ENCODE data around the gene CDKN2B-AS1. TPM values are rescaled to one million over a fixed set of nuclear protein-coding genes. Genes with fewer than 3 reads are reported as not detected.
A peak's percentile ranks its signal among the peaks of the same experiment; 100 is the strongest.

CDKN2B-AS1 gene
- total RNA-seq, 1 experiment from 2014 or later: 0.24 TPM

DNA sequence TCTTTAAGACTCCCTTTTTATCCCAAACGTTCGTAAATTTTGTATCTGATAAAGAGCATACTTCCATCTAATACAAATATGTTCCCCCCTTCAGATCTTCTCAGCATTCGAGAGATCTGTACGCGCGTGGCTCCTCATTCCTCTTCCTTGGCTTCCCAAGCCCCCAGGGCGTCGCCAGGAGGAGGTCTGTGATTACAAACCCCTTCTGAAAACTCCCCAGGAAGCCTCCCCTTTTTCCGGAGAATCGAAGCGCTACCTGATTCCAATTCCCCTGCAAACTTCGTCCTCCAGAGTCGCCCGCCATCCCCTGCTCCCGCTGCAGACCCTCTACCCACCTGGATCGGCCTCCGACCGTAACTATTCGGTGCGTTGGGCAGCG, 20.3 kb upstream of the CDKN2B-AS1 start:
- ChIA-PET POLR2A (no interaction called here), CTCF (interaction anchor here (1.0 kb wide), 1 partner anchor 34 kb away, joined by 3 read pairs; the partner anchor contains the start of gene CDKN2B)
- DNase-seq (ENCODE audit: low spot score) (no peak), ATAC-seq (no peak)
- H3K9me3 Mint-ChIP-seq: no peaks in the 10 kb centered on the region
- no peak for TF ChIP-seq NFYB (CRISPR knock-in tag; conservative IDR thresholded peaks at IDR 0.05; ENCODE audit: low read depth)
- TF ChIP-seq ZNF423 (CRISPR knock-in tag; IDR thresholded peaks at IDR 0.05): no peak; the same call in 1 of the 2 replicates
- no peak for TF ChIP-seq MXD4 (CRISPR knock-in tag; IDR thresholded peaks at IDR 0.05; ENCODE audit: borderline replicate concordance)
- TF ChIP-seq, protein P1, sequence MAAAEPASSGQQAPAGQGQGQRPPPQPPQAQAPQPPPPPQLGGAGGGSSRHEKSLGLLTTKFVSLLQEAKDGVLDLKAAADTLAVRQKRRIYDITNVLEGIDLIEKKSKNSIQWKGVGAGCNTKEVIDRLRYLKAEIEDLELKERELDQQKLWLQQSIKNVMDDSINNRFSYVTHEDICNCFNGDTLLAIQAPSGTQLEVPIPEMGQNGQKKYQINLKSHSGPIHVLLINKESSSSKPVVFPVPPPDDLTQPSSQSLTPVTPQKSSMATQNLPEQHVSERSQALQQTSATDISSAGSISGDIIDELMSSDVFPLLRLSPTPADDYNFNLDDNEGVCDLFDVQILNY (CRISPR knock-in tag; IDR thresholded peaks at IDR 0.05): no peak
- no peak for TF ChIP-seq ZNF232 (CRISPR knock-in tag; IDR thresholded peaks at IDR 0.05)
- no peak for TF ChIP-seq NR1H2 (CRISPR knock-in tag; IDR thresholded peaks at IDR 0.05)
- TF ChIP-seq, protein P2, sequence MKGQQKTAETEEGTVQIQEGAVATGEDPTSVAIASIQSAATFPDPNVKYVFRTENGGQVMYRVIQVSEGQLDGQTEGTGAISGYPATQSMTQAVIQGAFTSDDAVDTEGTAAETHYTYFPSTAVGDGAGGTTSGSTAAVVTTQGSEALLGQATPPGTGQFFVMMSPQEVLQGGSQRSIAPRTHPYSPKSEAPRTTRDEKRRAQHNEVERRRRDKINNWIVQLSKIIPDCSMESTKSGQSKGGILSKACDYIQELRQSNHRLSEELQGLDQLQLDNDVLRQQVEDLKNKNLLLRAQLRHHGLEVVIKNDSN (CRISPR knock-in tag; IDR thresholded peaks at IDR 0.05): no peak
- TF ChIP-seq CREM (CRISPR knock-in tag; IDR thresholded peaks at IDR 0.05): no peak
- no peak for TF ChIP-seq EMX1 (CRISPR knock-in tag; IDR thresholded peaks at IDR 0.05)
- TF ChIP-seq ZBTB21 (CRISPR knock-in tag; IDR thresholded peaks at IDR 0.05; ENCODE audit: borderline replicate concordance): no peak
- TF ChIP-seq MYBL2 (CRISPR knock-in tag; IDR thresholded peaks at IDR 0.05): no peak
- TF ChIP-seq, protein P3, sequence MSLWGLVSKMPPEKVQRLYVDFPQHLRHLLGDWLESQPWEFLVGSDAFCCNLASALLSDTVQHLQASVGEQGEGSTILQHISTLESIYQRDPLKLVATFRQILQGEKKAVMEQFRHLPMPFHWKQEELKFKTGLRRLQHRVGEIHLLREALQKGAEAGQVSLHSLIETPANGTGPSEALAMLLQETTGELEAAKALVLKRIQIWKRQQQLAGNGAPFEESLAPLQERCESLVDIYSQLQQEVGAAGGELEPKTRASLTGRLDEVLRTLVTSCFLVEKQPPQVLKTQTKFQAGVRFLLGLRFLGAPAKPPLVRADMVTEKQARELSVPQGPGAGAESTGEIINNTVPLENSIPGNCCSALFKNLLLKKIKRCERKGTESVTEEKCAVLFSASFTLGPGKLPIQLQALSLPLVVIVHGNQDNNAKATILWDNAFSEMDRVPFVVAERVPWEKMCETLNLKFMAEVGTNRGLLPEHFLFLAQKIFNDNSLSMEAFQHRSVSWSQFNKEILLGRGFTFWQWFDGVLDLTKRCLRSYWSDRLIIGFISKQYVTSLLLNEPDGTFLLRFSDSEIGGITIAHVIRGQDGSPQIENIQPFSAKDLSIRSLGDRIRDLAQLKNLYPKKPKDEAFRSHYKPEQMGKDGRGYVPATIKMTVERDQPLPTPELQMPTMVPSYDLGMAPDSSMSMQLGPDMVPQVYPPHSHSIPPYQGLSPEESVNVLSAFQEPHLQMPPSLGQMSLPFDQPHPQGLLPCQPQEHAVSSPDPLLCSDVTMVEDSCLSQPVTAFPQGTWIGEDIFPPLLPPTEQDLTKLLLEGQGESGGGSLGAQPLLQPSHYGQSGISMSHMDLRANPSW (CRISPR knock-in tag; conservative IDR thresholded peaks at IDR 0.05; ENCODE audit: low read depth): no peak
- TF ChIP-seq NFATC4 (CRISPR knock-in tag; IDR thresholded peaks at IDR 0.05): no peak
- H3K4me3 Mint-ChIP-seq: peak overlapping the region; percentile 63
- H3K36me3 Mint-ChIP-seq: no peaks in the 10 kb centered on the region
- H3K27ac Mint-ChIP-seq: peak overlapping the region; percentile 4; the same call in 1 of the 2 replicates
- H3K4me1 Mint-ChIP-seq: peaks cover 30% of the 10 kb centered on the region
- H3K27me3 Mint-ChIP-seq (ENCODE audit: low read depth): peaks cover 100% of the 10 kb centered on the region

DNA sequence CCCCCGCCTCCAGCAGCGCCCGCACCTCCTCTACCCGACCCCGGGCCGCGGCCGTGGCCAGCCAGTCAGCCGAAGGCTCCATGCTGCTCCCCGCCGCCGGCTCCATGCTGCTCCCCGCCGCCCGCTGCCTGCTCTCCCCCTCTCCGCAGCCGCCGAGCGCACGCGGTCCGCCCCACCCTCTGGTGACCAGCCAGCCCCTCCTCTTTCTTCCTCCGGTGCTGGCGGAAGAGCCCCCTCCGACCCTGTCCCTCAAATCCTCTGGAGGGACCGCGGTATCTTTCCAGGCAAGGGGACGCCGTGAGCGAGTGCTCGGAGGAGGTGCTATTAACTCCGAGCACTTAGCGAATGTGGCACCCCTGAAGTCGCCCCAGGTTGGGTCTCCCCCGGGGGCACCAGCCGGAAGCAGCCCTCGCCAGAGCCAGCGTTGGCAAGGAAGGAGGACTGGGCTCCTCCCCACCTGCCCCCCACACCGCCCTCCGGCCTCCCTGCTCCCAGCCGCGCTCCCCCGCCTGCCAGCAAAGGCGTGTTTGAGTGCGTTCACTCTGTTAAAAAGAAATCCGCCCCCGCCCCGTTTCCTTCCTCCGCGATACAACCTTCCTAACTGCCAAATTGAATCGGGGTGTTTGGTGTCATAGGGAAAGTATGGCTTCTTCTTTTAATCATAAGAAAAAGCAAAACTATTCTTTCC, 19.7 kb upstream of the CDKN2B-AS1 start:
- ATAC-seq: peak; percentile 74
- H3K4me1 Mint-ChIP-seq: peaks cover 26% of the 10 kb centered on the region
- H3K4me3 Mint-ChIP-seq: peak overlapping the region; percentile 63
- H3K9me3 Mint-ChIP-seq: no peaks in the 10 kb centered on the region
- peak; percentile 87 for DNase-seq (ENCODE audit: low spot score)
- ChIA-PET CTCF (interaction anchor here (1.0 kb wide), 1 partner anchor 34 kb away, joined by 3 read pairs; the partner anchor contains the start of gene CDKN2B), POLR2A (no interaction called here)
- no peak overlapping the region for H3K27ac Mint-ChIP-seq
- H3K36me3 Mint-ChIP-seq: no peaks in the 10 kb centered on the region
- peaks cover 100% of the 10 kb centered on the region for H3K27me3 Mint-ChIP-seq (ENCODE audit: low read depth)
- TF ChIP-seq NR1H2 (CRISPR knock-in tag; IDR thresholded peaks at IDR 0.05) (no peak), SOX15 (CRISPR knock-in tag; IDR thresholded peaks at IDR 0.05) (no peak), IRF2 (CRISPR knock-in tag; IDR thresholded peaks at IDR 0.05; ENCODE audit: borderline replicate concordance, low read depth) (no peak), ZNF396 (CRISPR knock-in tag; IDR thresholded peaks at IDR 0.05; ENCODE audit: borderline replicate concordance) (no peak), OVOL2 (CRISPR knock-in tag; IDR thresholded peaks at IDR 0.05; ENCODE audit: borderline replicate concordance) (no peak), ZNF138 (CRISPR knock-in tag; conservative IDR thresholded peaks at IDR 0.05) (no peak), ETV6 (CRISPR knock-in tag; IDR thresholded peaks at IDR 0.05) (peak; percentile 77), ATF1 (CRISPR knock-in tag; IDR thresholded peaks at IDR 0.05) (no peak), ZNF671 (CRISPR knock-in tag; IDR thresholded peaks at IDR 0.05) (no peak)
- TF ChIP-seq, protein P4, sequence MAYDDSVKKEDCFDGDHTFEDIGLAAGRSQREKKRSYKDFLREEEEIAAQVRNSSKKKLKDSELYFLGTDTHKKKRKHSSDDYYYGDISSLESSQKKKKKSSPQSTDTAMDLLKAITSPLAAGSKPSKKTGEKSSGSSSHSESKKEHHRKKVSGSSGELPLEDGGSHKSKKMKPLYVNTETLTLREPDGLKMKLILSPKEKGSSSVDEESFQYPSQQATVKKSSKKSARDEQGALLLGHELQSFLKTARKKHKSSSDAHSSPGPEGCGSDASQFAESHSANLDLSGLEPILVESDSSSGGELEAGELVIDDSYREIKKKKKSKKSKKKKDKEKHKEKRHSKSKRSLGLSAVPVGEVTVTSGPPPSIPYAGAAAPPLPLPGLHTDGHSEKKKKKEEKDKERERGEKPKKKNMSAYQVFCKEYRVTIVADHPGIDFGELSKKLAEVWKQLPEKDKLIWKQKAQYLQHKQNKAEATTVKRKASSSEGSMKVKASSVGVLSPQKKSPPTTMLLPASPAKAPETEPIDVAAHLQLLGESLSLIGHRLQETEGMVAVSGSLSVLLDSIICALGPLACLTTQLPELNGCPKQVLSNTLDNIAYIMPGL (CRISPR knock-in tag; IDR thresholded peaks at IDR 0.05): no peak
- TF ChIP-seq, protein P5, sequence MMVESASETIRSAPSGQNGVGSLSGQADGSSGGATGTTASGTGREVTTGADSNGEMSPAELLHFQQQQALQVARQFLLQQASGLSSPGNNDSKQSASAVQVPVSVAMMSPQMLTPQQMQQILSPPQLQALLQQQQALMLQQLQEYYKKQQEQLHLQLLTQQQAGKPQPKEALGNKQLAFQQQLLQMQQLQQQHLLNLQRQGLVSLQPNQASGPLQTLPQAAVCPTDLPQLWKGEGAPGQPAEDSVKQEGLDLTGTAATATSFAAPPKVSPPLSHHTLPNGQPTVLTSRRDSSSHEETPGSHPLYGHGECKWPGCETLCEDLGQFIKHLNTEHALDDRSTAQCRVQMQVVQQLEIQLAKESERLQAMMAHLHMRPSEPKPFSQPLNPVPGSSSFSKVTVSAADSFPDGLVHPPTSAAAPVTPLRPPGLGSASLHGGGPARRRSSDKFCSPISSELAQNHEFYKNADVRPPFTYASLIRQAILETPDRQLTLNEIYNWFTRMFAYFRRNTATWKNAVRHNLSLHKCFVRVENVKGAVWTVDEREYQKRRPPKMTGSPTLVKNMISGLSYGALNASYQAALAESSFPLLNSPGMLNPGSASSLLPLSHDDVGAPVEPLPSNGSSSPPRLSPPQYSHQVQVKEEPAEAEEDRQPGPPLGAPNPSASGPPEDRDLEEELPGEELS (CRISPR knock-in tag; IDR thresholded peaks at IDR 0.05): peak; percentile 16; the same call in 1 of the 2 replicates
- TF ChIP-seq, protein P6, sequence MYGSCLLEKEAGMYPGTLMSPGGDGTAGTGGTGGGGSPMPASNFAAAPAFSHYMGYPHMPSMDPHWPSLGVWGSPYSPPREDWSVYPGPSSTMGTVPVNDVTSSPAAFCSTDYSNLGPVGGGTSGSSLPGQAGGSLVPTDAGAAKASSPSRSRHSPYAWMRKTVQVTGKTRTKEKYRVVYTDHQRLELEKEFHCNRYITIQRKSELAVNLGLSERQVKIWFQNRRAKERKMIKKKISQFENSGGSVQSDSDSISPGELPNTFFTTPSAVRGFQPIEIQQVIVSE (CRISPR knock-in tag; IDR thresholded peaks at IDR 0.05; ENCODE audit: borderline replicate concordance): no peak
- TF ChIP-seq, protein P7, sequence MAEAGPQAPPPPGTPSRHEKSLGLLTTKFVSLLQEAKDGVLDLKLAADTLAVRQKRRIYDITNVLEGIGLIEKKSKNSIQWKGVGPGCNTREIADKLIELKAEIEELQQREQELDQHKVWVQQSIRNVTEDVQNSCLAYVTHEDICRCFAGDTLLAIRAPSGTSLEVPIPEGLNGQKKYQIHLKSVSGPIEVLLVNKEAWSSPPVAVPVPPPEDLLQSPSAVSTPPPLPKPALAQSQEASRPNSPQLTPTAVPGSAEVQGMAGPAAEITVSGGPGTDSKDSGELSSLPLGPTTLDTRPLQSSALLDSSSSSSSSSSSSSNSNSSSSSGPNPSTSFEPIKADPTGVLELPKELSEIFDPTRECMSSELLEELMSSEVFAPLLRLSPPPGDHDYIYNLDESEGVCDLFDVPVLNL (CRISPR knock-in tag; IDR thresholded peaks at IDR 0.05; ENCODE audit: borderline replicate concordance, low read depth): no peak
